Measurements from ENCODE around the gene SPIB. TPM values are rescaled to one million over a fixed set of nuclear protein-coding genes. Genes with fewer than 3 reads are reported as not detected.

The SPIB gene
- total RNA-seq, 4 donors from 2014 or later, result not detected

- TF ChIP-seq CTCF (IDR thresholded peaks at IDR 0.05; ENCODE audit: low read depth), result no peak
Measured at GRCh38 chr19:50435221-50435620, 16.5 kb downstream of the SPIB start.

- TF ChIP-seq CTCF (IDR thresholded peaks at IDR 0.05; ENCODE audit: low read depth), result no peak
Measured at GRCh38 chr19:50435627-50436026, 16.9 kb downstream of the SPIB start.

GRCh38 chr19:50437862-50438449, 19.2 kb downstream of the SPIB start:
- TF ChIP-seq CTCF (IDR thresholded peaks at IDR 0.05; ENCODE audit: low read depth), result no peak

GRCh38 chr19:50444059-50444458, 25.3 kb downstream of the SPIB start:
- TF ChIP-seq CTCF (IDR thresholded peaks at IDR 0.05; ENCODE audit: low read depth), result no peak

GRCh38 chr19:50447053-50447452, 28.3 kb downstream of the SPIB start:
- TF ChIP-seq CTCF (IDR thresholded peaks at IDR 0.05; ENCODE audit: low read depth), result no peak

- no peak for TF ChIP-seq CTCF (IDR thresholded peaks at IDR 0.05; ENCODE audit: low read depth)
Measured at GRCh38 chr19:50447750-50448149, 29.0 kb downstream of the SPIB start.

- TF ChIP-seq CTCF (IDR thresholded peaks at IDR 0.05; ENCODE audit: low read depth), result no peak
Measured at GRCh38 chr19:50449236-50449899, 30.6 kb downstream of the SPIB start.

Measured in subcutaneous adipose tissue (tissue), 4 donors.